ENCODE data around the gene LSP1.
A peak's percentile ranks its signal among the peaks of the same experiment; 100 is the strongest.

Gene LSP1

DNA sequence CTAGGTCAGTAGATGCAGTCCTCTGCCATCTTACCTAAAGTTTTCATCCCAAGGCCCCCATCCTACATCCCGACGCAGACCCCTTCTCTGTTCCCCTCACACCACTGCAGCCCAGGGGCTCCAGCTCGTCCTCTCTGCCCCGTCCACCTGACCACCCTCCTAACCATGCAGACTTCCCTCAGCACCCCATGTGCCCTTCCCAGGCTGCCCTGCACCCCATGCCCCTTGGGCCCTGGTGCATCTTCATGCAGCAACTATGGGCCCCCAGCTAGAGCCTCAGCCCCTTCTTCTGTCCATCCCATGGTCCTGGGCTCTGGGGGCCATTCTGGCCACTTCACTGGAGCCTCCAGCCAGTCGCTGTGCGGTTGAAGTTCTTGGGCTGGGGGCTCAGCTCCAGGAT lies 35.9 kb downstream of the LSP1 start:
- DNase-seq (ENCODE audit: low read depth in 2 of 2, low spot score in 1 of 2), result no peak

DNA sequence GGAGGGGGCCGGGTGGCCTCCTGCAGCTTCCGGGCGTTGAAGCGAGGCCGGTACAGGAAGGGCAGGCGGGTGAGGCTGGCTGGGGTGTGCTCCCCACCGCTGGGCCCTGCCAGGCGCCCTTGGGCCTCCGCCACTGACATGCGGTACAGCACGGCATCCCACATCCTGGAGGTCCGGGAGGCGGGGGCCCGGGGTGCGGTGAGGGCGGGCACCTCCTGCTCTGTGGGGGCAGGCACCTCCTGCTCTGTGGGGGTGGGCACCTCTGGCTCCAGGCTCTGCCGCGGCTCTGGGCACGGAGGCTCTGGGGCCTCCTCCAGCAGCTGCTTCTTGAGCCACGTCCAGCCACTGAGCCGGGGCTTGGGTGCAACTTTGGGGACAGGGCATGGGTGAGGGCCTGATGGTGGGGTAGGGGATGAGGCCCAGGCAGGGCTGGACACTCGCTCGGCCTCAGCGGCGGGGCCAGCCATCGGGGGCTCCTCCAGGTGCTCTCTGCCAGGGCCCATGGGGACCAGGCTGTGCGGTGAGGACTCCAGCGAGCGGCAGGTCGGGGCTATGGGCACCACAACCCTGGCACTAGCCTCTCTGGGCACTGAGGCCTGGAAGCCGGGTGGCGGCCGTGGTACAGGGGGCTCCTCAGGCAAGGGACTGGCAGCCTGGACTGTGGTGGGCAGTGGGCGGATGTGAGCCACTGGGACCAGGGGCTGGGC lies 36.5 kb downstream of the LSP1 start:
- DNase-seq (ENCODE audit: low read depth in 2 of 2, low spot score in 1 of 2), result peak; percentile 37 to 60

DNA sequence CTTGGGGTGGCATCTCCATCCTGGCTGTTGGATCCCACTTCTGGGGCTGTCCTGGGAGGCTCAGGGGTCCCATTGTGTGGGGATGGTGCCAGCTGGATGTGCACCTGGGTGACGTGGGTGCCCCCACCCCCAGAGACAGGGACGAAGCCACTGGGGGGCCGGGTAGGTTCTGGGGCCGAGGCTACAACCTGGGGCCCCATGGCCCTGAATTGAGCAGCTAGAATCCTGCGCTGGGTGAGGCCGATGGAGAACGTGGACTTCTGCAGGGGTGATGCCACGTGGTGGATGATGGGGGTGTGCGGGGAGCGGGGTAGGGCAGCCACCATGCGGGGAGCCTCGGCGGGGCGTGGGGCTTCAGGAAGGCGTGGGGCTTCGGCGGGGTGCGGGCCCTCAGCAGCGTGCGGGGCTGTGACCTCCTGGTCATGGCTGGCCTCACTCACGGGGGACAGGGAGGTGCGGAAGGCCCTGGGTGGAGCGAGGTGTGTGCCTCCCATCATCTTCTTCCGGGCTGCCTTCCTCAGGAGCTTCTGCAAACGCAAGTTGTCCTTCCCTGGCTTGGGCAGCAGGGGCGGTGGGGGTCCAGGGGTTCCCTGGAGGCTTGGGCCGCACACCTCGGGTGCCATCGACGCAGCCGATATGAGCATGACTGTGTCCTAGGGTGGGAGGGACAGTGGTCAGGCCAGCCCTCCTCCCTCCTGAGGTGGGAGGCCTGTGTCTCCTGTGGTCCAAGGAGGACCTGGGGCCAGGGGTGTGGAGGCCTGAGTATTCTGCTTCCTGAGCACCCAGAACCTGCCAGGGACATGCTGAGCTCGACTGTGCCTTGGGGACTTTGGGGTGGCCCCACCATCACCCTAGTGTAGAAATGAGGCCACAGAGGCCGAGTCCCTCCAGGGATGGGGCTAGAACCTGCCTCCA lies 37.3 kb downstream of the LSP1 start:
- DNase-seq (ENCODE audit: low read depth in 2 of 2, low spot score in 1 of 2), result no peak

DNA sequence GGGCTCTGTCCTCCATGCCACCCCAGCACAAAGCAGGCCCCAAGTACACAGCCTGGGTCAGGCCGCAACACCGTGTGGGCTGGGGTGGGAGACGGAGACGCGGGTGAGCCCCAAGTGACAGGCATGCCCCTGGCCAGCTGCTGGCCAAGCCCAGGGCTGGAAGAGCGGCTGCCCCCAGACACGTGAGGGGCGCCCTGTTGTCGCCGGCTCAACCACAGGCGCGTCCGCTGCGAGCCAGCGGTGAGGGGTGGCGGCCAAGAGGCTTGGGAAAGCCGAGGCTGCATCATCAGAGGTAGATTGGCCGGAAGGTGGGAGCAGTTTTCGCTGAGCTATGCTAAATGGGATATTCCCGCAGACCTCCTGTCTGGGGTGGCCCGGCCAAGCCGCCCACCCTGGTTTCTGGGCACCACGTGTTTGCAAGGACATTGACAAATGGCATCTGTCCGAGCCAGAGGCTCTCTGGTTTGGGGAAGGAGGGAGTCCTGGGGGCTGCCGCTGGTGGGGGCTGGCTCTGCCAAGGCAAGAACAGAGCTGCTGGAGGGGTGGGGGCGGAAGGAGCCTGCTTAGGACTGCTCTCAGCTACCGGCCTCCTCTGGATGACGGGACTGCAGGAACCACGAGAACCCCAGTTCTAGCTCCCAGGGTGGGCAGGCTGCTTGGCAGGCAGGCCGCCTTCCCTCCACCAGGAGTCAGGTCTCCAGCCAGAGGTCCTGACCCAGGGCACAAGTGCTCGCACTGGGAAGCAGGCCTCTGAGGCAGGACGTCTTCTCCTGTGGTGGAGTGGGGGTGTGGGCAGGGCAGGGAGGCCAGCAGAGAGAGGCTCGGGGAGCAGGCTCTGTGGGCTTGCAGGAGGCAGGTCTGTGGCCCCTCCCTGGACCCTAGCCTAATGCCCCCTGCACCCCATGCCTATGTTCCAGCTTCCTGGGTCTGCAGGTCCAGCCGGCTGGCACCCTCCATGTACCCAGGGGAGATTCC lies 38.3 kb downstream of the LSP1 start:
- DNase-seq (ENCODE audit: low read depth in 2 of 2, low spot score in 1 of 2), result no peak

DNA sequence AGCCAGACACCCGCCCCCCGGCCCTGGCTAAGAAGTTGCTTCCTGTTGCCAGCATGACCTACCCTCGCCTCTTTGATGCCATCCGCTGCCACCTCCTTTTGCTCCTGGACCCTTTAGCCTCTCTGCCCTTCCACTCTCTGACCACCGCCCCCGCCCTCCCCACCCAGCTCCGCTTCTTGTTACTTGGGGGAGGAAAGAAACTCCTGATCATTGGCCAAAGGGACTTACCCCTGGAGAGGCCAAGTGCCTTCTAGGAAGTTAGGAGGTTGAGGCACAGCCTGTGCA lies 38.9 kb downstream of the LSP1 start, which contains the start of gene PRR33:
PRR33 (minus strand) TSS at position 65 of the 285 bp plus-strand sequence. CDS start 1,311 bp downstream, outside the sequence.
- DNase-seq (ENCODE audit: low read depth in 2 of 2, low spot score in 1 of 2), result no peak

DNA sequence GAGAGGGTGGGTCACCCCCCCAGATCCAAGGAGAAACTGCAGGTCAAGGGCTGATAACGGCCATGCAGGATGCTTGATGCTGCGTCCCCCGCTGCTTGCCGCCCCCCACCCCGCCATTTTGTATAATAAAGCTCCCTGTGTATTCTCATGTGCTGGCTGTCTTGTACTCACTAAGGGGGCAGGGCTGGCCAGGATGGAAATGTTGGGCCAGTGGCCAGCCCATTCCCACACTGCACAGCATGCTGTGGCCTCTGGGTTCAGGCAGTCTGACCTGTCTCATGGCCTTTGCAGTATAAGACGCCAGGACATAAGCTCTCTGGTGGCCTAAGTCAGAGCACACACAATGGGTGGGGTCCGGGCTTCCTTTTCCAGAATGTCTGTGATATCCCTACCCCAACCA lies 39.2 kb downstream of the LSP1 start:
- no peak for DNase-seq (ENCODE audit: low read depth in 2 of 2, low spot score in 1 of 2)

DNA sequence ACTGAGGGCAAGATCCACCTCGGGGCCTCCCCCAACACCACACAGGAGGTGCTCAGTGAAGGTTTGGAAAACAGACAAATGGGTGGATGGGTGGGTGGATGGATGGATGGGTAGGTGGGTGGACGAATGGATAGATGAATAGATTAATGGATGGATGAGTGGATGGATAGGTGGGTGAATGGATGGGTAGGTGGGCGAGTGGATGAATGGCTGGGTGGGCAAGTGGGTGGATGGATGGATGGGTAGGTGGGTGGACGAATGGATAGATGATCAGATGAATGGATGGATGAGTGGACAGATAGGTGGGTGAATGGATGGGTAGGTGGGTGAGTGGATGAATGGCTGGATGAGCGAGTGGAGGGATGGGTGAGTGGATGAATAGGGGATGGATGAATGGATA lies 39.7 kb downstream of the LSP1 start:
- DNase-seq (ENCODE audit: low read depth in 2 of 2, low spot score in 1 of 2), result no peak

DNA sequence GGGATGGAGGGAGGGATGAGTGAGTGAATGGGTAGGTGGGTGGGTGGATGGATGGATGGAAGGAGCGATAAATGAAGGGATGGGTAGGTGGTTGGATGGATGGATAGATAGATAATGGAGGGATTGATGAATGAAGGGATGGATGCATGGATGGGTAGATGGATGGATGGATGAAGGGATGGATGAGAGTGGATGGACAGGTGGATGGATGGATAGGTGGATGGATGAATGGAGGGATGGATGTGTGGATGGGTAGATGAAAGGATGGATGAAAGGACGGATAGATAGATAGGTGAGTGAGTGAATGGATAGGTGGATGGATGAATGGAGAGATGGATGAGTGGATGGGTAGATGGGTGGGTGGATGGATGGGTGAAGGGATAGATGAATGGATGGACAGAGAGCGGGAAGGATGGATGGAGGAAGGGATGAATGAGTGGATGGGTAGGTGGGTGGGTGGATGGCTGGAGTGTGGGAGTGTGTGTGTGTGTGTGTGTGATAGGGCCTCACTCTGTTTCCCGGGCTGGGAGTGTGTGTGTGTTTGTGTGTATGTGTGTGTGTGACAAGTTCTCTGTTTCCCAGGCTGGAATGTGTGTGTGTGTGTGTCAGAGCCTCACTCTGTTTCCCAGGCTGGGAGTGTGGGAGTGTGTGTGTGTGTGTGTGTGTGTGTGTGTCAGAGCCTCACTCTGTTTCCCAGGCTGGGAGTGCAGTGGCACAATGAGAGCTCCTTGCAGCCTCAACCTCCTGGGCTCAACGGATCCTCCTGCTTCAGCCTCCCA lies 40.9 kb downstream of the LSP1 start:
- DNase-seq (ENCODE audit: low read depth in 2 of 2, low spot score in 1 of 2), result no peak

DNA sequence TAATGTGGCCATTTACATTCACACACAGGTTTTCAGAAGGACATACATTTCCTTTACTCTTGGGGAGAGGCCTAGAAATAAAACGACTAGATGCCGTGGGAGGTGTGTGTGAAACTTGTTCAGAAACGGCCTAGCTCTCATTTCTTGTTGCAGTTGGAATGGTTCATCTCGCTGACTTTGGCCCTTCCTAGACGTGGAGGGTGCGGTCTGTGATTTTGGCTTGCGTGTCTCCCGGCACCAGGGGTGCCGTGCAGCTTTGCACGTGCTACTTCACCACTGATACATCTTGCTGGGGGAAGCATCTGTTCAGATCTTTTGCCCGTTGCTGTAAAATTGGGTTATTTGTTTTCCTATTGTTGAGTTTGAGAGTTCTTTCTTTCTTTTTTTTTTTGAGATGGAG lies 41.9 kb downstream of the LSP1 start:
- DNase-seq (ENCODE audit: low read depth in 2 of 2, low spot score in 1 of 2), result no peak

DNA sequence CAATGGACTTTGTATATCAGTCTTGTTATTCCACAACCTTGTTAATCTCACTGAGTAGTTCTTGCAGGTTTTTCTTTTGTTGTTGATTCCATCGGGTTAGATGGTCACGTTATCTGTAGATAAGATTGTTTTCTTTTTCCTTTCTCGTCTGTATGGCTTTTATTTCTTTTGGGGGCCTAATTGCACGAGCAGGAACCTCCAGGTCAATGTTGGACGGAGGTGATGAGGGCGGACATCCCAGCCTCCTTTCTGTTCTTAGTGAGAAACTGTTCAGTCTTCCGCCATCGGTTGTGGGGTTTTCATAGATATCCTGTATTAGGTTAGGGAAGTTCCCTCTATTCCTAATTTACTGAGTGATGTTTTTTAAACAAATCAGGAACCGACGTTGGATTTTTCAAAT lies 43.6 kb downstream of the LSP1 start:
- DNase-seq (ENCODE audit: low read depth in 2 of 2, low spot score in 1 of 2), result no peak

DNA sequence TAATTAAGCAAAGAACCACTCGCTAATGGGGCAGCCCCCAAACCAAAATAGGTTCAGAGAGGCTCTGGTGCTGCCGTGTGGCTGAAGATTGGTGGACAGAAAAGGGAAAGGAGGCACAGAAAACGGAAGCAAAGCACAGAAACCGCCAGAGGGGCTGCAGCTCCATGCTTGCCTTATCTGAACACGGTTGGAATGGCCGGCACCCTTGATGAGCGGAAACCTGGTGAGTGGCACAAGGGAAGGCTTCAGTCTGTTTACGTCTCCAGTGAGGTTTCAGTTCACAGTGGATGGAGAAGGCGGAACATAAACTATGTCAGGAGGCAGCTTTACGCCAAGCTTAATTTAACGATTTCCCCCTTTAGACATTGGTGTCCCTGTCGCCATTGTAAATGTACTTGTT lies 44.0 kb downstream of the LSP1 start:
- no peak for DNase-seq (ENCODE audit: low read depth in 2 of 2, low spot score in 1 of 2)

DNA sequence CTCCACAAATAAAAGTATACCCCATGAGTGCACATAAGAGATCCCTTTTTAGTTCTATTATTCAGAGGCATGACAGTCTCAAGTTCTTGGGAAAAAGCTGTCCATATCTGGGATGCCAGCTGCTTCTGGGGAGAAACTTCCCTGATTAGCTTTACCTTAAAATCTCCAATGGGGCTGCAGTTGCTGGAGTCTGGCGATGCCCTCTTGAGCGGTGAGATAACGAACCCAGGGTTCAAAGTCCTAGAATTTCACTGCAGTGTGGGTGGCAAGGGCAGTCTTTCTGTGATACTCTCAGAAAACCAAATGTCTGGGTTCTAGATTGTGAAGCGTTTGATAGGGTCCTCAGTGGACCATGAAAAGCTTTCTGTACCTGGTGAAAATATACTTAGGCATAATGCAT lies 46.2 kb downstream of the LSP1 start:
- no peak for DNase-seq (ENCODE audit: low read depth in 2 of 2, low spot score in 1 of 2)

DNA sequence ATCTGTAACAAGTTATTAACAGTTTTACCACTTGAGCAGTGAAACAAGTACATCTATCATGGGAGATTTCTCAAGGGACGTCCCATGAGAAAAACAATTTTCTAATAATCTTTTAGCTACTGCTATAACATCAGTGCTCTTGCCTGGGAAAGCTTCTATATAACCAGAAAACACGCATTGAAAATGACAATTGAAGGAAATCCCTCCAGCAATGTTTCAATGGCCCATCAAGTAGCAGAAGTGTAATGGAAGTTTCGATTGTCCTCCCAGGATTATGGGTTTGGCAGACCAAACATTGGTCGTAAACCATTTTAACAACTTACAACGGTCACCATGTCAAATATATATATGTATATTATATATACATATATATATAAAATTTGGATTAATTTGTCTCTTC lies 46.8 kb downstream of the LSP1 start:
- DNase-seq (ENCODE audit: low read depth in 2 of 2, low spot score in 1 of 2), result no peak

DNA sequence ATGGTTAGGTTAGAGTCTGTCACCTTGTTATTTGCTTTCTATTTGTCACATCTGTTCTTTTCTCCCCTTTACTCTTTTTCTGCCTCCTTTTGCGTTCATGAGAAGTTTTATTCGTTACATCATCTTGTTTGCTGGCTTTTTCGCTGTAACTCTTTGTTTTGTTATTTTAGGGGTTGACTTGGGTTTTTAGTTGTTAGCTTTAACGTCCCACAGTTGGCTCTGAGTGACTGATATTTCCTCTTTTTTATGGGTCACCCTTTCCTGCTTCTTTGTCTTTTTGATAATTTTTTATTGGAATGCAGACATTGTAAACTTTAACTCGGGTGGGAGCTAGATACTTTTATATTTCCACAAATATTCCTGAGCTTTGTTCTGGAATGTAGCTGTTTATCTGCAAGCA lies 53.3 kb downstream of the LSP1 start:
- DNase-seq (ENCODE audit: low read depth in 2 of 2, low spot score in 1 of 2), result no peak

DNA sequence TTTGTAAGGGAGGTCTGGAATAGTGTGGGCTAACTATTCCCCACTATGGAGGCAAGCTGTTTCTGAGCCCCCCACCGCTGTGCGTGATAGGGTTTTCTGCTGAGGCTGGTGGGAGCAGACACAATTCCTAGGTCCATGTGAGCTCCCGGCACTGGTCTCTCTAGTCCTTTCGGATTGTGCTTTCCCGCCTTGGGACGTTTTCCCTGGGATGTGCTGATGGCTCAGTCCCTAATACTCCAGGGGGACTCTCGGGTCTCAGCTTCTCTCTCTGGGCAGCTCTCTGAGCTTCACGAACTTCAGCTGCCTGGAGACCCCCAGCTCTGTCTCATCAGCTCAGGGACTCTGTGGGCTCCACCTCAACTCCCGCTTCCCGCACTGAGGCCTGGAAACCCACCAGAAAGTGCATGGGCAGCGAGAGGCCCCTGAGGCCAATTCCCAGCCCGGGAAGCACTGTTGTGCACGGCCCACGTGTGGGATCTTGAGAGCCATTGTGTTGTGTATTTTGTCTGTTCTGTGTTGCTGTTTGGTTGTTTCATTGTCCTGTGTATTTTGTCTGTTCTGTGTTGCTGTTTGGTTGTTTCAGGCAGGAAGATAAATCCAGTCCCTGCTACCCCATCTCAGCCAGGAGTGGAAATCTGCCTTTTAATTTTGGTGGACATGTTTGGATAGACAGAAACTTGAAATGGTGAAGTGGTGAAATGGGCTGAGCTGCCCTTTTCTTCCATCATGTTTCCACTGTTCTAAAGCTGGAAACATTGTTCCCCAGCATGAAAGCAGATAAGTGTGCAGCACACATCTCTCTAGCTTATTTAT lies 53.9 kb downstream of the LSP1 start:
- DNase-seq (ENCODE audit: low read depth in 2 of 2, low spot score in 1 of 2), result no peak

DNA sequence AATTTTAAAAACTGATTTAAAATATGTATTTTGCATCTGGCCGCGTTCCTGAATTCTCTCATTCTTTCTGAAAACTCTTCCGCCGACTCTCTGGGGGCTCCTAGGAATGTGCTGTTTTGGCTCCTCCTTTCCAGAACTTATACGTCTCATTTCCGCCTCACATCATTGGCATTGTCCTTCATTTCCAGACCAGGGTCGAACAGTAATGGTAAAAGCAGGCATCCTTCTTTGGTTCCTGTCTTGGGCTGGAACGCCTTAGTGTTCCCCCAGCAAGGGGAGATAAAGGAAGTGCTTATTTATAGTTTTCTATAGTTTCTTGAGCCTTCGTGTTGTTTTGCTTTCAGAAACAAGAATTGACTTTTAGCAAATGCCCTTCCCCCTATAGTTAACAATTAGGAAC lies 55.7 kb downstream of the LSP1 start:
- no peak for DNase-seq (ENCODE audit: low read depth in 2 of 2, low spot score in 1 of 2)

DNA sequence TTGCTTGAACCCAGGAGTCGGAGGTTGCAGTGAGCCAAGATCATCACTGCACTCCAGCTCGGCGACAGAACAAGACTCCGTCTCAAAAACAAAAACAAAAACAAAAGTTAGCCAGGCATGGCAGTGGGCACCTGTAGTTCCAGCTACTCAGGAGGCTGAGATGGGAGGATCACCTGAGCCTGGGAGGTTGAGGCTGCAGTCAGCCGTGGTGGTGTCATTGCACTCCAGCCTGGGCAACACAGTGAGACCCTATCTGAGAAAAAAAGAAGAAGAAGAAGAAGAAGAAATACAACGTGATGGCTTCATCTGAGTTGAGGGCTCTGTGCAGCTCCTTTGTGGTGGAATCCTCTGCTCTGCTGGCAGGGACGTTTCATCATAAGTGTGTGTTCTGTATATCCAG lies 56.6 kb downstream of the LSP1 start:
- no peak for DNase-seq (ENCODE audit: low read depth in 2 of 2, low spot score in 1 of 2)

DNA sequence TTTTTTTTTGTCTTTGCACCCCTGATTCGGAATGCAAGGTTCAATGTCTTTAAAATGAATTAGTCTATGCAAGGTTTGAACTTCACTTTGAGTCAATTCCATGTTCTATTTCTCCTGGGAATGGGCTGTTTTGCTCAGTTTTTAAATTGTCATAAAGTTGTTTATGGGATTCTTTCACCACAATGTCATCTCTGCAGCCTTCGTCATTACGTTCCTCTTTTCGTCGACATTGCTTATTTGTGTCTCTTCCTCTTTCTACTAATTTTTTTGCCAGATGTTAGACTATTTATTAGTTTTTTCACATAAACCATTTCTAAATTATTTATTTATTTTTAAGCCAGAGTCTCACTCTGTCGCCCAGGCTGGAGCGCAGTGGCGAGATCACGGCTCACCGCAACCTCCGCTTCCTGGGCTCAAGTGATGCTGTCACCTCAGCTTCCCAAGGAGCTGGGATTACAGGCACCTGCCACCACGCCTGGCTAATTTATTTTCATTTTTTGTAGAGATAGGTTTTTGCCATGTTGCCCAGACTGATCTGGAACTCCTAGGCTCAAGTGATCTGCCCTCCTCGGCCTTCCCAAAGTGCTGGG lies 59.5 kb downstream of the LSP1 start:
- no peak for DNase-seq (ENCODE audit: low read depth in 2 of 2, low spot score in 1 of 2)

DNA sequence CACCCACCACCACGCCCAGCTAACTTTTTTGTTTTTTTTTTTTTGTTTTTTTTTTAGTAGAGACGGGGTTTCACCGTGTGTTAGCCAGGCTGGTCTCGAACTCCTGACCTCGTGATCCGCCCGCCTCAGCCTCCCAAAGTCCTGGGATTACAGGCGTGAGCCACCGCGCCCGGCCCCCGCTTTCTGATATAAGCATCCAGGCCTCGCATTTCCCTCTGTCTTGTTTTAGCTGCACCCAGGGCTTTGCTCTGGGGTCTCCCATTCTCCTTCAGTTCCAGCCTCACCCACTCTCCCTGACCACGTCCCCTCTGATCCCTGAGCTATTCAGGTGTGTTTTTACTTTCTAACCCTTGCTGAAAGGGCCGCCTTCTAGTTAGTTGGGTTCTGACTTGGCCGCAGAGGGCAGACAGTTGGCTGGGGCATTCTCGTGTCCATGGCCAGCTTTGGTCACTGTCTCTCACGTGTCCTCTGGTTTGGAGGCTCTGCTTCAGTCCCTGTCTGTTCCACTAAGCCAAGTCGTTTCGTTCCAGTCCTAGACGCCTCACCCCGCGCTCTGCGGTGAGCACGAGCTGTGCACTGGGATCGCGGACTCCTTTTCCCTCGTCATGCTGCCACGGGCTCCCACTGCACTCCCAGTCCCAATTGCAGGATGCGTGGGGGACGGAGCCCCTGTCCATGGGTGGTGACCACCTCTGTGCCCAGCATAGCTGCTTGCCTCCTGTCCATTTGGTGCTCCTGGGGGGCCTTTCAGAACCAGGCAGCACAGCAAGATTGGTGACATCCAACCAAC lies 60.6 kb downstream of the LSP1 start:
- DNase-seq (ENCODE audit: low read depth in 2 of 2, low spot score in 1 of 2), result no peak

Measured in stimulated activated CD8-positive, alpha-beta memory T cell treated with anti-CD3 and anti-CD28 coated beads, Interleukin-4, amount 100 ng/mL, for 1 hour (primary cell).